Motor neuron (in vitro differentiated cells): ENCODE data around the gene GPR78. TPM values are rescaled to one million over a fixed set of nuclear protein-coding genes. Genes with fewer than 3 reads are reported as not detected.
A peak's percentile ranks its signal among the peaks of the same experiment; 100 is the strongest.

Source experiments
- ATAC-seq, 8 experiments: fragments of 200-7000 bp; cut with Tn5 transposase; replicated peaks in 6 of 8; 2 replicates each; pipeline ENCODE4 v1.8.0; 2021; ENCODE audit warnings: mild to moderate bottlenecking in 8 of 8, moderate library complexity in 8 of 8
- H3K27ac ChIP-seq, 2 donors: fragments of 250-450 bp; sonication (Bioruptor Pico); 2 replicates each; pipeline ENCODE4 v1.9.0; 2021; ENCODE audit warnings: antibody characterized with exemption in 2 of 2, mild to moderate bottlenecking in 2 of 2, moderate library complexity in 1 of 2
- H3K4me1 ChIP-seq, 2 donors: fragments of 250-450 bp; sonication (Bioruptor Pico); replicated peaks in 1 of 2; 2 replicates each; pipeline ENCODE4 v1.6.1; 2021; ENCODE audit warnings: antibody characterized with exemption in 2 of 2, mild to moderate bottlenecking in 2 of 2, moderate library complexity in 1 of 2
- H3K4me3 ChIP-seq, 5 donors: fragments of 250-450 bp; sonication (Bioruptor Pico); 2 replicates each; pipeline ENCODE4 v1.9.0; 2021; ENCODE audit warnings: antibody characterized with exemption in 5 of 5, mild to moderate bottlenecking in 5 of 5, moderate library complexity in 4 of 5
- WGBS, 10 experiments: fragments of 450-650 bp; shearing (Covaris generic); methylation state at CpG; one replicate each; pipeline ENCODE4 v1.0.0; 2022; 5-methylcytosine and 5-hydroxymethylcytosine counted together
- in situ Hi-C, 9 experiments: fragments of 400-800 bp; cut with MboI; loops; one replicate each; pipeline ENCODE4 v1.15.0; 2021; ENCODE audit warnings: low sequenced_read_pairs in 9 of 9, low pct_unique_long_range_greater_than_20kb in 2 of 9; ENCODE audit not compliant: unreplicated experiment in 9 of 9
- total RNA-seq, 8 experiments: library from RNA; unstranded; fragments of 300-600 nt; gene quantifications; 2 replicates each; pipeline versions ENCODE4 v1.2.3 to v1.2.4, GENCODE V29; 2022

GPR78 gene
- total RNA-seq: 1 to 10 TPM in 2 of 8 experiments, under 1 TPM in 6; 0.05 to 1.9 (median 0.59) TPM

- no peak within 1 kb of the TSS for H3K27ac ChIP-seq
- no peaks in the 10 kb centered on the region for H3K4me1 ChIP-seq
- in situ Hi-C loops: no loop called here
- WGBS, 10 experiments: no CpG with 5 or more reads among the region's 63 CpGs
- peak within 1 kb of the TSS in 2 of 5 donors; percentile 12 to 19 for H3K4me3 ChIP-seq
- ATAC-seq: peak; percentile 88 to 98 (median 94)
These were observed at the start of gene GPR78 for GRCh38 chr4:8580321-8581093. TSS of gene GPR78 (plus strand) at chr4:8580392. CDS start at chr4:8580983, 591 bp downstream.

GRCh38 chr4:8532245-8532781, 47.9 kb upstream of the GPR78 start:
- Histone ChIP-seq H3K27ac (no peak overlapping the region), H3K4me1 (no peaks in the 10 kb centered on the region), H3K4me3 (no peak overlapping the region)
- no peak for ATAC-seq
- WGBS, 10 experiments: 55 to 73% (median 65%) methylated on average over 2 to 4 of the region's 5 CpGs; no CpG with 5 or more reads in 4 of the 10 experiments
- in situ Hi-C loops: no loop called here

GRCh38 chr4:8533274-8533865, 46.8 kb upstream of the GPR78 start:
- no peak for ATAC-seq
- in situ Hi-C loops: no loop called here
- no peaks in the 10 kb centered on the region for H3K4me1 ChIP-seq
- H3K27ac ChIP-seq: no peak overlapping the region
- no peak overlapping the region for H3K4me3 ChIP-seq
- 80 to 100% (median 100%) methylated on average over 1 to 2 of the region's 2 CpGs; no CpG with 5 or more reads in 3 of the 10 experiments for WGBS, 10 experiments

GRCh38 chr4:8534129-8534528, 46.1 kb upstream of the GPR78 start:
- ATAC-seq: peak; percentile 15 to 93 (median 74)
- H3K27ac ChIP-seq: no peak overlapping the region
- WGBS, 10 experiments: 0 to 92% (median 19%) methylated on average over 1 to 4 of the region's 4 CpGs; no CpG with 5 or more reads in 3 of the 10 experiments
- no peaks in the 10 kb centered on the region for H3K4me1 ChIP-seq
- in situ Hi-C loops: no loop called here
- no peak overlapping the region for H3K4me3 ChIP-seq

- Histone ChIP-seq H3K4me1 (no peaks in the 10 kb centered on the region), H3K4me3 (no peak overlapping the region), H3K27ac (no peak overlapping the region)
- ATAC-seq: no peak
- in situ Hi-C loops: no loop called here
- 0 to 70% (median 63%) methylated on average over 1 to 2 of the region's 2 CpGs; no CpG with 5 or more reads in 3 of the 10 experiments for WGBS, 10 experiments
These were observed 45.6 kb upstream of the GPR78 start for GRCh38 chr4:8534611-8535010.

GRCh38 chr4:8536467-8536866, 43.7 kb upstream of the GPR78 start:
- in situ Hi-C loops: no loop called here
- Histone ChIP-seq H3K4me1 (no peaks in the 10 kb centered on the region), H3K4me3 (no peak overlapping the region), H3K27ac (no peak overlapping the region)
- WGBS, 10 experiments: 30 to 87% (median 58%) methylated on average over 1 to 5 of the region's 7 CpGs; no CpG with 5 or more reads in 6 of the 10 experiments
- ATAC-seq: no peak

GRCh38 chr4:8537041-8537461, 43.1 kb upstream of the GPR78 start:
- H3K4me1 ChIP-seq: no peaks in the 10 kb centered on the region
- no peak overlapping the region for H3K4me3 ChIP-seq
- in situ Hi-C loops: no loop called here
- no peak overlapping the region for H3K27ac ChIP-seq
- peak in 6 of 8 experiments; percentile 24 to 81 (median 50) for ATAC-seq
- WGBS, 10 experiments: 0 to 89% (median 20%) methylated on average over 1 to 3 of the region's 9 CpGs; no CpG with 5 or more reads in 5 of the 10 experiments

- no peak for ATAC-seq
- H3K4me1 ChIP-seq: no peaks in the 10 kb centered on the region
- H3K4me3 ChIP-seq: no peak overlapping the region
- WGBS, 10 experiments: 77 to 90% (median 82%) methylated on average over 1 to 9 of the region's 12 CpGs; no CpG with 5 or more reads in 5 of the 10 experiments
- in situ Hi-C loops: no loop called here
- H3K27ac ChIP-seq: no peak overlapping the region
These were observed 42.0 kb upstream of the GPR78 start for GRCh38 chr4:8538076-8538702.

GRCh38 chr4:8538703-8539567, 41.3 kb upstream of the GPR78 start:
- no peaks in the 10 kb centered on the region for H3K4me1 ChIP-seq
- H3K27ac ChIP-seq: no peak overlapping the region
- H3K4me3 ChIP-seq: no peak overlapping the region
- in situ Hi-C loops: no loop called here
- whole genome bisulfite sequencing, 10 experiments: 0 to 100% (median 62%) methylated on average over 1 to 9 of the region's 15 CpGs; no CpG with 5 or more reads in 3 of the 10 experiments
- no peak for ATAC-seq

GRCh38 chr4:8539661-8540060, 40.5 kb upstream of the GPR78 start:
- no peaks in the 10 kb centered on the region for H3K4me1 ChIP-seq
- H3K27ac ChIP-seq: no peak overlapping the region
- ATAC-seq: no peak
- WGBS, 10 experiments: 72 to 92% (median 80%) methylated on average over 1 to 5 of the region's 5 CpGs; no CpG with 5 or more reads in 3 of the 10 experiments
- in situ Hi-C loops: no loop called here
- no peak overlapping the region for H3K4me3 ChIP-seq

- Histone ChIP-seq H3K27ac (no peak overlapping the region), H3K4me1 (no peaks in the 10 kb centered on the region), H3K4me3 (no peak overlapping the region)
- in situ Hi-C loops: no loop called here
- 0 to 100% (median 75%) methylated on average over 1 to 7 of the region's 9 CpGs; no CpG with 5 or more reads in 4 of the 10 experiments for WGBS, 10 experiments
- no peak for ATAC-seq
These were observed 40.1 kb upstream of the GPR78 start for GRCh38 chr4:8540072-8540471.

GRCh38 chr4:8540586-8540985, 39.6 kb upstream of the GPR78 start:
- H3K4me3 ChIP-seq: no peak overlapping the region
- ATAC-seq: no peak
- no peaks in the 10 kb centered on the region for H3K4me1 ChIP-seq
- in situ Hi-C loops: no loop called here
- WGBS, 10 experiments: 20 to 93% (median 70%) methylated on average over 1 to 5 of the region's 11 CpGs; no CpG with 5 or more reads in 5 of the 10 experiments
- no peak overlapping the region for H3K27ac ChIP-seq
